PC-3 (cell line): ENCODE results near the gene IGF2BP2. TPM values are rescaled to one million over a fixed set of nuclear protein-coding genes. Genes with fewer than 3 reads are reported as not detected.

ENCODE experiments used
- ATAC-seq: fragments of 200-7000 bp; cut with Tn5 transposase; 2 replicates; pipeline ENCODE4 v1.9.1; 2020; ENCODE audit warnings: mild to moderate bottlenecking, moderate library complexity
- BruUV-seq: library from RNA; stranded (reverse); fragments of 400-500 nt; replicated peaks from 2 replicates; lab custom pipeline; 2021; lab: Mats Ljungman, UMichigan
- CTCF ChIA-PET: fragments of 300-600 bp; sonication (Branson Sonifier 250); formaldehyde crosslinking; loops from one replicate; lab custom pipeline; 2022; ENCODE audit warnings: antibody characterized with exemption; lab: Charles Lee
- POLR2A ChIA-PET: fragments of 300-600 bp; sonication (Branson Sonifier 250); formaldehyde crosslinking; loops from one replicate; lab custom pipeline; 2022; ENCODE audit warnings: antibody characterized with exemption; ENCODE audit not compliant: unreplicated experiment; lab: Charles Lee
- DNase-seq: peaks from one replicate; pipeline ENCODE4 v3.0.0-alpha.2; 2015
- H2AFZ ChIP-seq: fragments of 300-600 bp; sonication (generic); 2 replicates; pipeline ENCODE4 v1.6.0; 2016; ENCODE audit warnings: antibody characterized with exemption, low read length
- H3F3A ChIP-seq: fragments of 300-600 bp; sonication (generic); one replicate; pipeline ENCODE4 v1.6.0; 2017; ENCODE audit warnings: antibody characterized with exemption, low read length, control low read depth, mild to moderate bottlenecking; ENCODE audit not compliant: unreplicated experiment
- H3K27ac ChIP-seq: fragments of 300-600 bp; sonication (generic); 2 replicates; pipeline ENCODE4 v1.5.1; 2016; ENCODE audit warnings: mild to moderate bottlenecking, low read length
- H3K27me3 ChIP-seq: fragments of 300-600 bp; sonication (generic); 2 replicates; pipeline ENCODE4 v1.6.1; 2016; ENCODE audit warnings: low read length, mixed read lengths
- H3K36me3 ChIP-seq: fragments of 300-600 bp; sonication (generic); 2 replicates; pipeline ENCODE4 v1.6.1; 2016; ENCODE audit warnings: low read depth, mixed run types, low read length, mixed read lengths
- H3K4me1 ChIP-seq: fragments of 300-600 bp; sonication (generic); 2 replicates; pipeline ENCODE4 v1.5.1; 2016; ENCODE audit warnings: low read length; ENCODE audit not compliant: insufficient read depth
- H3K4me2 ChIP-seq: fragments of 300-600 bp; sonication (generic); 2 replicates; pipeline ENCODE4 v1.6.0; 2016; ENCODE audit warnings: low read length
- H3K4me3 ChIP-seq: fragments of 300-600 bp; sonication (generic); 2 replicates; pipeline ENCODE4 v1.5.1; 2016; ENCODE audit warnings: mild to moderate bottlenecking, low read length, mixed read lengths
- H3K79me2 ChIP-seq: fragments of 300-600 bp; sonication (generic); 2 replicates; pipeline ENCODE4 v1.6.1; 2017; ENCODE audit warnings: low read length, mixed read lengths
- H3K9ac ChIP-seq: fragments of 300-600 bp; sonication (generic); 2 replicates; pipeline ENCODE4 v1.6.0; 2016; ENCODE audit warnings: mild to moderate bottlenecking, low read length
- H3K9me2 ChIP-seq: fragments of 300-600 bp; sonication (generic); replicated peaks from 2 replicates; pipeline ENCODE4 v1.6.1; 2016; ENCODE audit warnings: mixed run types, low read length, mixed read lengths
- H3K9me3 ChIP-seq: fragments of 300-600 bp; sonication (generic); 2 replicates; pipeline ENCODE4 v1.6.1; 2016; ENCODE audit warnings: low read length, mixed read lengths
- H4K20me1 ChIP-seq: fragments of 300-600 bp; sonication (generic); 2 replicates; pipeline ENCODE4 v1.6.1; 2016; ENCODE audit warnings: low read length, mixed read lengths
- EZH2 ChIP-seq: fragments of 300-600 bp; sonication (generic); IDR thresholded peaks from one replicate; pipeline ENCODE4 v1.6.1; 2017; ENCODE audit warnings: antibody characterized with exemption, mild to moderate bottlenecking, low read length; ENCODE audit not compliant: unreplicated experiment
- EZH2phosphoT487 ChIP-seq: fragments of 300-600 bp; sonication (generic); IDR thresholded peaks from 2 replicates; pipeline ENCODE4 v1.6.1; 2018; ENCODE audit warnings: mild to moderate bottlenecking, antibody characterized with exemption, low read length, borderline replicate concordance
- intact Hi-C: fragments of 100-400 bp; cut with micrococcal nuclease; formaldehyde crosslinking; loops from 2 replicates; pipeline ENCODE4 v1.9.0; 2023
- total RNA-seq: library from RNA; depleted of rRNA; stranded (reverse); fragments of >200 nt; gene quantifications from 2 replicates; pipeline ENCODE4 v1.2.3, GENCODE V29; 2014
- TF ChIP-seq, protein P1 (sequence below): fragments of 300-600 bp; sonication (generic); conservative IDR thresholded peaks from 2 replicates; pipeline ENCODE4 v1.5.1; 2017; ENCODE audit warnings: antibody characterized with exemption, low read depth, mild to moderate bottlenecking, low read length

IGF2BP2 gene
- total RNA-seq, 1 experiment from 2014 or later: 81.2 TPM

- Histone ChIP-seq H3F3A (peaks cover 9% of the 10 kb centered on the region), H2AFZ (no peak overlapping the region), H3K27me3 (no peaks in the 10 kb centered on the region), H3K9ac (no peak overlapping the region), H3K9me2 (no peaks in the 10 kb centered on the region), H3K9me3 (no peaks in the 10 kb centered on the region), H3K27ac (no peak overlapping the region), H3K4me3 (no peak overlapping the region), H4K20me1 (no peaks in the 10 kb centered on the region), H3K4me2 (no peak overlapping the region), H3K79me2 (no peaks in the 10 kb centered on the region), H3K36me3 (peaks cover 27% of the 10 kb centered on the region), H3K4me1 (peaks cover 44% of the 10 kb centered on the region)
- DNase-seq (no peak), ATAC-seq (no peak)
- intact Hi-C loops: no loop called here
- TF ChIP-seq, protein P1, sequence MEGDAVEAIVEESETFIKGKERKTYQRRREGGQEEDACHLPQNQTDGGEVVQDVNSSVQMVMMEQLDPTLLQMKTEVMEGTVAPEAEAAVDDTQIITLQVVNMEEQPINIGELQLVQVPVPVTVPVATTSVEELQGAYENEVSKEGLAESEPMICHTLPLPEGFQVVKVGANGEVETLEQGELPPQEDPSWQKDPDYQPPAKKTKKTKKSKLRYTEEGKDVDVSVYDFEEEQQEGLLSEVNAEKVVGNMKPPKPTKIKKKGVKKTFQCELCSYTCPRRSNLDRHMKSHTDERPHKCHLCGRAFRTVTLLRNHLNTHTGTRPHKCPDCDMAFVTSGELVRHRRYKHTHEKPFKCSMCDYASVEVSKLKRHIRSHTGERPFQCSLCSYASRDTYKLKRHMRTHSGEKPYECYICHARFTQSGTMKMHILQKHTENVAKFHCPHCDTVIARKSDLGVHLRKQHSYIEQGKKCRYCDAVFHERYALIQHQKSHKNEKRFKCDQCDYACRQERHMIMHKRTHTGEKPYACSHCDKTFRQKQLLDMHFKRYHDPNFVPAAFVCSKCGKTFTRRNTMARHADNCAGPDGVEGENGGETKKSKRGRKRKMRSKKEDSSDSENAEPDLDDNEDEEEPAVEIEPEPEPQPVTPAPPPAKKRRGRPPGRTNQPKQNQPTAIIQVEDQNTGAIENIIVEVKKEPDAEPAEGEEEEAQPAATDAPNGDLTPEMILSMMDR: no peak
- no peak for TF ChIP-seq EZH2phosphoT487
- TF ChIP-seq EZH2: no peak
- POLR2A ChIA-PET: no interaction called here
- BruUV-seq: no TSS peak
- CTCF ChIA-PET: no interaction called here
Observed at GRCh38 chr3:185654758-185655145, 170.1 kb downstream of the IGF2BP2 start.

DNA sequence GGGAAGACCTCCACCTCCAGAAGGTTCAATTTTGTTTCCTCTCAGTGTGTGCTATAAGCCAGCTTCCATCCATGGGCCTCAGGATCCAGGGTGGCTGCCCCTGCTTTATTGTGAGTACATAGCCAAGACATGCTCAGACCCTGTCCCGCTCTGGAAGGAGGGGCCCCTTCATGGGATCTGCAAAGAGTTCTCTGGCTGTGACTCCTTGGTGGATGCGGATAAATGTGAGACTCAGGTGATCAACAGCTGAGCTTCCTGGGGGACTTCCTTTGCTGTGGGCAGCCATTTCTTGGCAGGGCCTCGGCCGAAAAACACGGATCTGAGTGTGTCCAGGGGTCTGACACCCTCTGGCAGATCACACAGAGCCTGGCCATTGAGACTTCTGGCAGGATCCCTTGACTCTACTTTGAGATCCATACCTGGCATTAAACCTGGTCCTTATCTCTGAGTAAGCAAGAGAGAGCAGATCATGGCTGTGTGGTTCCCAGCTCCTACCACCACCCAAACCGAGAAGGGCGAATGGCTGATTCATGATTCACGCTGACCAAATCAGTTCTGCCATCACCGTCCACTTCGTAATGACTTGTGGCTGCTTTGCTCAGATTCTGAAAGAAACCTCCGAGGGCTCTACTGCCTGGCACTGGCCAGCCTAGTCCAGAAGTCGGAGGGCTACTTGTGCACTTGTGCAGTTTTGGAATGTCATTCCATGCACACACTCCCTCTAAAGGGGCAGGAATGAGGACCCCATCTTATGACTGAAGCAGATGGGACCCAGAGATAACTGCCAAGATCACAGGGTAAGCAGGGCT is 170.7 kb downstream of the IGF2BP2 start:
- no TSS peak for BruUV-seq
- H3K4me3 ChIP-seq: no peak overlapping the region
- H3K27ac ChIP-seq: no peak overlapping the region
- ChIA-PET CTCF (no interaction called here), POLR2A (no interaction called here)
- H3K27me3 ChIP-seq: no peaks in the 10 kb centered on the region
- H3K4me1 ChIP-seq: peaks cover 38% of the 10 kb centered on the region
- H2AFZ ChIP-seq: no peak overlapping the region
- H3K9ac ChIP-seq: no peak overlapping the region
- intact Hi-C loops: no loop called here
- no peaks in the 10 kb centered on the region for H3K9me3 ChIP-seq
- ATAC-seq (no peak), DNase-seq (no peak)
- H3K4me2 ChIP-seq: no peak overlapping the region
- no peaks in the 10 kb centered on the region for H4K20me1 ChIP-seq
- TF ChIP-seq EZH2 (no peak), EZH2phosphoT487 (no peak)
- TF ChIP-seq, protein P1: no peak
- H3K36me3 ChIP-seq: peaks cover 33% of the 10 kb centered on the region
- no peaks in the 10 kb centered on the region for H3K79me2 ChIP-seq
- no peaks in the 10 kb centered on the region for H3K9me2 ChIP-seq
- H3F3A ChIP-seq: peaks cover 9% of the 10 kb centered on the region

- intact Hi-C loops: no loop called here
- TF ChIP-seq EZH2 (no peak), EZH2phosphoT487 (no peak)
- TF ChIP-seq, protein P1: no peak
- Histone ChIP-seq H3K36me3 (peaks cover 33% of the 10 kb centered on the region), H4K20me1 (no peaks in the 10 kb centered on the region), H3K9me2 (no peaks in the 10 kb centered on the region), H3K27ac (no peak overlapping the region), H3K9ac (no peak overlapping the region), H2AFZ (no peak overlapping the region), H3K4me2 (no peak overlapping the region), H3K27me3 (no peaks in the 10 kb centered on the region), H3K79me2 (no peaks in the 10 kb centered on the region), H3F3A (peaks cover 5% of the 10 kb centered on the region), H3K4me1 (peaks cover 16% of the 10 kb centered on the region), H3K9me3 (no peaks in the 10 kb centered on the region), H3K4me3 (no peak overlapping the region)
- no TSS peak for BruUV-seq
- ChIA-PET CTCF (no interaction called here), POLR2A (interaction anchor here (0.6 kb wide), 1 partner anchor 93 kb away, joined by 6 read pairs; no protein-coding TSS in a partner anchor)
- no peak for ATAC-seq
- no peak for DNase-seq
Observed at GRCh38 chr3:185651971-185652370, 172.9 kb downstream of the IGF2BP2 start.
